Keratinocyte (primary cell): ENCODE measurements around the gene OR1D5.

Experiments used
- CTCF ChIP-seq, 3 experiments: IDR thresholded peaks in 1 of 3; conservative IDR thresholded peaks in 1 of 3; optimal IDR thresholded peaks in 1 of 3; 2 replicates in 2 of 3; 3 replicates in 1 of 3; pipeline versions ENCODE3 to v1.5.1; 2011; ENCODE audit warnings: low read length in 3 of 3, mild to moderate bottlenecking in 3 of 3, moderate library complexity in 2 of 3, control low read depth in 1 of 3, inconsistent platforms in 1 of 3; ENCODE audit not compliant: insufficient read depth in 2 of 3; ENCODE audit errors: extremely low read depth in 1 of 3
- EZH2 ChIP-seq: IDR thresholded peaks from one replicate; pipeline ENCODE4 v1.6.1; 2012; ENCODE audit warnings: inconsistent platforms, mild to moderate bottlenecking, low read length, moderate library complexity

GRCh38 chr17:3038941-3039340, 24.5 kb downstream of the OR1D5 start:
- TF ChIP-seq CTCF (optimal IDR thresholded peaks at IDR 0.05 in 1 of 3, IDR thresholded peaks at IDR 0.05 in 1 of 3, conservative IDR thresholded peaks at IDR 0.05 in 1 of 3; ENCODE audit: extremely low read depth in 1 of 3, insufficient read depth in 2 of 3, low read length in 3 of 3): no peak
- TF ChIP-seq EZH2: no peak
